ENCODE measurements around the gene ARHGAP29. TPM values are rescaled to one million over a fixed set of nuclear protein-coding genes. Genes with fewer than 3 reads are reported as not detected.

Gene ARHGAP29
- total and polyA plus RNA-seq, 2 experiments from 2014 or later, result 4.6 to 6.9 TPM

GRCh38 chr1:94285031-94285654, 47.8 kb upstream of the ARHGAP29 start:
- Mint-ChIP-seq H3K36me3 (ENCODE audit: low read depth) (no peaks in the 10 kb centered on the region), H3K4me1 (no peaks in the 10 kb centered on the region), H3K4me3 (no peak overlapping the region), H3K9me3 (no peaks in the 10 kb centered on the region), H3K27ac (no peak overlapping the region), H3K27me3 (ENCODE audit: insufficient read depth, low read depth, poor library complexity) (no peaks in the 10 kb centered on the region)
- Histone ChIP-seq H3K4me2 (no peak overlapping the region), H3K79me2 (replicated peaks; ENCODE audit: insufficient read depth) (no peaks in the 10 kb centered on the region), H3K4me3 (no peak overlapping the region), H4K20me1 (replicated peaks; ENCODE audit: insufficient read depth) (no peaks in the 10 kb centered on the region), H3K9me2 (ENCODE audit: insufficient read depth) (no peaks in the 10 kb centered on the region), H3K27me3 (ENCODE audit: insufficient read depth) (no peaks in the 10 kb centered on the region), H3K36me3 (ENCODE audit: insufficient read depth) (no peaks in the 10 kb centered on the region), H3F3A (replicated peaks; ENCODE audit: low read depth) (no peaks in the 10 kb centered on the region), H2AFZ (no peak overlapping the region), H3K4me1 (ENCODE audit: insufficient read depth) (no peaks in the 10 kb centered on the region), H3K27ac (ENCODE audit: low read depth) (no peak overlapping the region)
- no peak for DNase-seq (ENCODE audit: low spot score)
- ATAC-seq, result no peak
- TF ChIP-seq REST (IDR thresholded peaks at IDR 0.05; ENCODE audit: unreplicated experiment), result no peak
- no peak for TF ChIP-seq CTCF (conservative IDR thresholded peaks at IDR 0.05; ENCODE audit: low read depth in 2 of 2)
- TF ChIP-seq ETS1 (IDR thresholded peaks at IDR 0.05), result no peak
- TF ChIP-seq POLR2AphosphoS5 (IDR thresholded peaks at IDR 0.05; ENCODE audit: low read depth), result no peak
- no peak for TF ChIP-seq EZH2 (IDR thresholded peaks at IDR 0.05; ENCODE audit: low read depth, unreplicated experiment)
- no peak for TF ChIP-seq CREB1 (CRISPR knock-in tag; IDR thresholded peaks at IDR 0.05; ENCODE audit: low read depth)
- TF ChIP-seq NANOG (IDR thresholded peaks at IDR 0.05; ENCODE audit: borderline replicate concordance), result no peak
- no peak for TF ChIP-seq STAT1 (IDR thresholded peaks at IDR 0.05; ENCODE audit: unreplicated experiment)
- no peak for TF ChIP-seq ZNF331 (CRISPR knock-in tag; IDR thresholded peaks at IDR 0.05; ENCODE audit: low read depth)
- no peak for TF ChIP-seq ZNF462 (CRISPR knock-in tag; IDR thresholded peaks at IDR 0.05)
- no peak for TF ChIP-seq ZNF114 (CRISPR knock-in tag; IDR thresholded peaks at IDR 0.05)
- TF ChIP-seq EZH2phosphoT487 (IDR thresholded peaks at IDR 0.05; ENCODE audit: unreplicated experiment), result no peak
- TF ChIP-seq JUNB (IDR thresholded peaks at IDR 0.05; ENCODE audit: unreplicated experiment), result no peak

Data from GM23338 (cell line).